NCI-H1417 (cell line): Measurements from ENCODE around the gene AP5B1.

Experiments used
- DNase-seq, 3 experiments: peaks; one replicate each; lab custom pipeline; 2025; lab: John Stamatoyannopoulos, UW

The AP5B1 gene, protein sequence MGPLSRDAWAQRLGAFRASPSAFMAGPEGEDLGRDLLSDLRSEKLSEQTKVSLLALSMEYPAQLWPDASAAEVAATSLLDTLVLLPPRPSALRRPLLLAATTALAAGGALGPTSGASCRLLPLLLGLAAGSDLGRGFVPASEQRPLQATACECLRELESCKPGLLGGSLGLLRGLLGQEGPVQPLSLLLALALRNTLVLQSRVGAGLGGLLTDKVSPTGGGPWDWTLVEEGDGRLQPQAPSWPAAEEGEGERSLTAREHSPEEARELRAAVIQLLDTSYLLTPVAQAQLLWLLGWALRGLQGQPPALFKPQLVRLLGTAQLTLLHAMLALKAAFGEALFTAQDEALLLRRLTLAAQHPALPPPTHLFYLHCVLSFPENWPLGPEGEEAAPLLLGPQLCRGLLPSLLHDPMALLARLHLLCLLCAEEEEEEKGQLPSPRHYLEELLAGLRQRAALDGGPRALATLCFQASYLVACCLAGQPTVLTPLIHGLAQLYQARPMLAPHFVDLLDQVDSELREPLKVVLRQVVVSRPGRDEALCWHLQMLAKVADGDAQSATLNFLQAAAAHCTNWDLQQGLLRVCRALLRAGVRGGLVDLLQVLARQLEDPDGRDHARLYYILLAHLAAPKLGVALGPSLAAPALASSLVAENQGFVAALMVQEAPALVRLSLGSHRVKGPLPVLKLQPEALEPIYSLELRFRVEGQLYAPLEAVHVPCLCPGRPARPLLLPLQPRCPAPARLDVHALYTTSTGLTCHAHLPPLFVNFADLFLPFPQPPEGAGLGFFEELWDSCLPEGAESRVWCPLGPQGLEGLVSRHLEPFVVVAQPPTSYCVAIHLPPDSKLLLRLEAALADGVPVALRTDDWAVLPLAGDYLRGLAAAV

GRCh38 chr11:65780770-65781151, at the start of gene AP5B1:
Gene AP5B1 (minus strand): TSS chr11:65780976. CDS start chr11:65780591, 385 bp downstream.
- peak; percentile 45 to 75 (median 67) for DNase-seq

- no peak for DNase-seq
Measured at GRCh38 chr11:65829459-65829858, 48.7 kb upstream of the AP5B1 start.

- no peak for DNase-seq
Measured at GRCh38 chr11:65826984-65827735, 46.4 kb upstream of the AP5B1 start.

- no peak for DNase-seq
Measured at GRCh38 chr11:65822776-65823528, 42.2 kb upstream of the AP5B1 start.

DNA sequence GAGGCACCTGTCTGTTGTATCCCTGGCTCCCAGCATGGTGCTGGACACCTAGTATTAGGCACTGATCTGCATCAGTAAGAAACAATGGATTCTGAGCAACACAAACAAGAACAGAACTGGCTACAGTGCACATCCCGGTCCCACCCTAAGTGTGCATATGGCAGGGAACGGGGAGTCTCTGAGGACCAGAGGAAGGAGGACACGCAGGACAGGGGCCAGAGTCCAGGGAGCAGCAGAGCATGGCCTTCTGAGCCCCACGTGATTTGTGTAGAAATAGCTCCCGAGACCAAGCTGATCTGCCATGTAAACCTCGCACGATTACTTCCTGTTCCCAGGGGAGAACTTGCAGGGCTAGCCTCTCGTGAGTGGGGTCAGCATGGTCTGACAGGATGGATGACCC, 40.3 kb upstream of the AP5B1 start:
- DNase-seq = peak in 2 of 3 experiments; percentile 87 to 95

DNA sequence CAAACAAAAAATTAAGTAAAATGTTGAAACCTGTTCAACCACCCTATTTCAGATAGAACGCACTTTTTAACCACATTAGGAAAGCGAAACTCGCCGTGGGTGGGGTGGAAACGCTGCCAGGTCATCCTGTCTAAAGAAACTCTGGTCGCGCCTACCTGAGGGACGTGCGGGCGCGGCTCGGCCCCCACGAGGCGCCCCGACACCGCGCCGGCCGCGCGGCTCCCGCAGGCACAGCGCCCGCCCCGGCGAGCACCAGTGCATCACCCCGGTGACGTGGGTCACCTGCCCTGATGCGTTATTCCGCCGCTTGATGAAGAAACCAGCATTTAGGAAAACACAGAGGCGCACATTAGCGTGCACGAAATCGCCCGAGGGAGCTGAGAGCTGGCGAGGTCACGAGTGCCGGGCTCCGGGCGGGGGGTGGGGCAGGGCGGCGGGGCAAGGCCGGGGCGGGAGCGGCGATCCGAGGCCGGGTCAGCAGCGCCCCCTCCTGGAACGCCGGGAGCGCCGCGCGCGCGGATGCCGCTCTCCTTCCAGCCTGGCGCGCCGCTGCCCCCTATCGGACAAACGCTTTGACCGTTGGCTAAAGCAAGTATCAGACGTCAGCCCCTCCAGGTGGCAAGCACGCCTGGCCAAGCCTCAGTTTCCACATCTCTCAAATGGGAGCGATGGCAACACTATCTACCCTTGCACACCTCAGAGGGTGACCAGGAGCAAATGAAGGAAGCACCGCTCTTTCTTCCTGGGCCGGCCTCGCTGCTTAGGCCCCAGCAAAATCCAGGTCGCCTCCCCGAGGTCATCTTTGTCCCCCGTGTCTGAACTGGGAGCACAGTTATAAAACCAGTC, 37.3 kb upstream of the AP5B1 start:
- peak; percentile 89 to 95 (median 90) for DNase-seq

DNA sequence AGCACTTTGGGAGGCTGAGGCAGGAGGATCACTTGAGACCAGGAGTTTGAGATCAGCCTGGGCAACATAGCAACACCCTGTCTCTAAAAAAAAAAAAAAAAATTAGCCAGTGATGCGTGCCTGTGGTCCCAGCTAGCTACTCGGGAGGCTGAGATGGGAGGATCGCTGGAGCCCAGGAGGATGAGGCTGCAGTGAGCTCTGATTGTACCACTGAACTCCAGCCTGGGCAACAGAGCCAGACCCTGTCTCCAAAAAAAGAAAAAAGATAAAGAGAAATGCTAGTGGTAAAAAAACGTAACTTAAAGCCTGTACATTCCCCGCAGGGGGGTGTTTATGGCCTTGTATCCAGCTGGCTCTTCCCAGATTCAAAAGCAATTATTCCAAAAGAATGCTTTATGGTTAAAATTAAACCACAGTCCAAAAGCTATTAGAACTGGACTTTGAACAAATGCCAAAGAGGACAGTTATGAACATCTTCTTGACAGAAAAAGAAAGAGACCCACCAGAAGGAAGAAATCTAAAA, 36.6 kb upstream of the AP5B1 start:
- peak in 2 of 3 experiments; percentile 39 to 69 for DNase-seq

DNA sequence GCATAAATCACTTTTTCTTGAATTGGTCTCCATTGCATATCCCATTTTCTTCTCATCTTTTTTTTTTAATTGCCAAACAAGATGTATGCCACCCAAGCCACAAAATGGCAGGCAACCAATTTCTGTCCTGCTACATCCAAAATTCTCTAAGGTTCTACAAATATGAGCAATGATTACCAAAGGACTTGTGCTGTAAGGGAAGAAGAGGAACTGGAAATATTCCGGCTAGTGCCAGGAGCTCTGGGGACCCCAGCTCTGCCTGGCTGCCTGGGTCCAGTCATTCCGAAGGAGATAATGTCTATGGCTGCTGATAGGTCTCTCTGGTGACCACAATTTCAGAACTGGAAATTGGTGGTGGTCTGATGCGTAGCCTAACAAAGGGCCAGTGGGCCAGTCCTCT, 35.9 kb upstream of the AP5B1 start:
- no peak for DNase-seq

DNA sequence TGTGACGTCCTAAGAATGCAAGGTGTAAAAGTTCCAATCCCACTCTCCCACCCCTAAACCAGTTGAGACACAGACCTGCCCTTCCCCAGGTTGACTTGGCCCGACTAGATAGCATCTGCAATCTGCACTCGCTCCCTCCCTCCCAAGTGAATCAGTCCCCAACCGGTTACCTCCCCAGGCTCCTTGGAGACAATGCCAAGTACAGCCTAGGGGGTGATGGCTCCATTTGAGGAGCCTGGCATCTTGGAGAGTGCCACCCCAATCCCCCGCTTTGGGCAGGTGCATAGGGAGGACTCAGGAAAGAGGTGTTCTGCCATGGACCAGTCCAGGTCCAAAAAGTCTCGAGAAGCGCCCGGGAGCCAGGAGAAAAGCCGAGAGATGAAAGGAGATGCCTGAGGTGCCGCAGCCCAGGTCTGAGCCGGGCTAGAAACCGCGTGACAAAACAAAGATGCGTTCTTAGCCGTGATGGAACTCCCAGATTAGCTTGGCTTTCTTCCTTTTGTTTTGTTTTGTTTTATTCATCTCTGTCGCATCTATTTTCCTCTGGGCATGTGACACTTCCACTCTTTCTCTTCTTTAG, 34.3 kb upstream of the AP5B1 start:
- no peak for DNase-seq

GRCh38 chr11:65814131-65814985, 33.6 kb upstream of the AP5B1 start:
- no peak for DNase-seq

GRCh38 chr11:65811764-65812475, 31.1 kb upstream of the AP5B1 start:
- DNase-seq = no peak

DNA sequence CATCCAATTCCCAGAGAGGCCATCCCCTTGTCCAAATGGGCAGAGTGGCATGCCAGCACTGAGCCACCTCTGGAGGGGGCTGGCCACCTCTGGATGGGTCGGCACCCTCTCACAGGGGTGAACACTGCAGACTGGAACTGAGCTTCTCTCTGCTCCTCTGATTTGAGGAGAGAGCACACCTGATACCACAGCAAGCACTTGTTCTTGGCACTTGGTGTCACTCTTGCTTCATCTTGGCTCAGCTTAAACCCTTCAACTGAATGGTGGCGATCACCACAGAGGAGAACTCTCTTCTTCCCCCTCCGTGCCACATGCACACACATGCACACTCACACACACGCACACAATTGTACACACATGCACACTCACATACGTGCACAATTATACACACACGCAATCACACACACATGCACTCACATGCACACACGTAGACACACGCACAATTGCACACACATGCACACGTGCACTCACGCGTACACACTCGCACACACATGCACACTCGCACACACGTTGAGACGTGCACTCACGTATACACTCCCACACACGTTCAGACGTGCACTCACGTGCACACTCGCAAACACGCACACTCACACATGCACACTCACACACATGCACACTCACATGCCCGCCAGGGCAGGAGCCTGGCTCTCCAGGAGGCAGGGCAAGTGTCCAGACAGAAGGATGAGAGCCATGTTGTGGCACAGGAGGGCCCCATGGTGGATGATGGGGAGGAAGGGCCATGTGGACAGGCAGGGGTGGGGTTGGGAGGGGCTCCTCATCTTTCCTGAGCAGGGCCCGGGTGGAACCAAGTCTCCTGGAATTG, 29.5 kb upstream of the AP5B1 start:
- peak in 1 of 3 experiments; percentile 24 for DNase-seq

- DNase-seq = no peak
Measured at GRCh38 chr11:65809496-65809895, 28.7 kb upstream of the AP5B1 start.

DNA sequence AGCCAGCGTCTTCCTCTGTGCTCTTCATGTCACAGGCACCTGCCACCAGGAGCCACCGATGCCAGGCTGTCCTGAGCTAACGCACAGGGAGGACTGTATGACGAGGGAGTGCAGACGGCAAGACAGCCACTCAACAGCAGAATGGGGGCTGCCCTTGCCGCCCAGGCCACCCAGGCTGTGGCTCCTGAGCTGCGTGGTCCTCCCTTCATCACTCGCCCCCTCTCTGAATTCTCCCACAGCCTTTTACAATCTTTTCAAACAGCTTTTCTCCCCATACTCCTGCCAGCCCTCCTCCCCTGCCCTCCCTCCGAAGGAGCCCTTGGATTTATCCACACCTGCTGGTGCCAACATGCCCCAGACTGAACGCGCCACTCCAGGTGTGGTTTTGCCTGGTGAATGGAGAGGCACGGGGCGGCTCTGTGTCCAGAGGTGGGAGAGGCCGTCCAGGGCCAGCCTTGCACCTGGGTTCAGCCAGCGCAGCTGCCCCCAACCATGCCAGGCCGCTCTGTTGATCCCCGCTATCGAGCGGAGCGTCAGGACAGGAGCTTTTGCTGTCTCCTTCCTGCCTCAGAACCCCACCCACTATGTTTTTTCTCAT, 28.1 kb upstream of the AP5B1 start:
- peak in 2 of 3 experiments; percentile 39 to 41 for DNase-seq

- DNase-seq = no peak
Measured at GRCh38 chr11:65806979-65807378, 26.2 kb upstream of the AP5B1 start.

GRCh38 chr11:65803797-65804492, 23.2 kb upstream of the AP5B1 start:
- DNase-seq = no peak
